Fibroblast of lung (primary cell): ENCODE results near the gene CARMIL3.

Experiments
- CTCF ChIP-seq, 2 donors: IDR thresholded peaks in 1 of 2; conservative IDR thresholded peaks in 1 of 2; 1 replicate in 1 of 2; 2 replicates in 1 of 2; pipeline ENCODE4 v1.5.1; 2011 to 2012; ENCODE audit warnings: low read length in 2 of 2, control low read depth in 1 of 2, inconsistent platforms in 1 of 2, low read depth in 1 of 2, mild to moderate bottlenecking in 1 of 2
- EZH2 ChIP-seq: IDR thresholded peaks from 2 replicates; pipeline ENCODE4 v1.5.1; 2012; ENCODE audit warnings: low read length, control low read depth, mild to moderate bottlenecking; ENCODE audit errors: missing control alignments

GRCh38 chr14:24013654-24014514 is 37.9 kb upstream of the CARMIL3 start:
- peak; percentile 89 to 92 for TF ChIP-seq CTCF (conservative IDR thresholded peaks at IDR 0.05 in 1 of 2, IDR thresholded peaks at IDR 0.05 in 1 of 2; ENCODE audit: low read depth in 1 of 2, low read length in 2 of 2)
- TF ChIP-seq EZH2, result no peak
